ENCODE data around the gene MAGI1.

MAGI1 gene

GRCh38 chr3:65665915-65666314, 372.8 kb downstream of the MAGI1 start:
- no peak for DNase-seq
- no peak for TF ChIP-seq CTCF (IDR thresholded peaks at IDR 0.05)
- Histone ChIP-seq H3K27ac (no peak overlapping the region), H3K9me3 (no peaks in the 10 kb centered on the region), H3K27me3 (no peaks in the 10 kb centered on the region), H3K4me1 (peaks cover 0 to 22% (median 0%) of the 10 kb centered on the region in 4 donors), H3K4me3 (no peak overlapping the region), H3K36me3 (no peaks in the 10 kb centered on the region)
- intact Hi-C loops (cut with DNase I; ENCODE audit: low total_unique reads): no loop called here

GRCh38 chr3:65664931-65665330, 373.8 kb downstream of the MAGI1 start:
- H3K4me3 ChIP-seq: no peak overlapping the region
- no peak overlapping the region for H3K27ac ChIP-seq
- no peak for DNase-seq
- no peaks in the 10 kb centered on the region for H3K36me3 ChIP-seq
- TF ChIP-seq CTCF (IDR thresholded peaks at IDR 0.05): no peak
- no peaks in the 10 kb centered on the region for H3K9me3 ChIP-seq
- intact Hi-C loops (cut with DNase I; ENCODE audit: low total_unique reads): no loop called here
- H3K27me3 ChIP-seq: no peaks in the 10 kb centered on the region
- H3K4me1 ChIP-seq: peaks cover 0 to 22% (median 0%) of the 10 kb centered on the region in 4 donors

DNA sequence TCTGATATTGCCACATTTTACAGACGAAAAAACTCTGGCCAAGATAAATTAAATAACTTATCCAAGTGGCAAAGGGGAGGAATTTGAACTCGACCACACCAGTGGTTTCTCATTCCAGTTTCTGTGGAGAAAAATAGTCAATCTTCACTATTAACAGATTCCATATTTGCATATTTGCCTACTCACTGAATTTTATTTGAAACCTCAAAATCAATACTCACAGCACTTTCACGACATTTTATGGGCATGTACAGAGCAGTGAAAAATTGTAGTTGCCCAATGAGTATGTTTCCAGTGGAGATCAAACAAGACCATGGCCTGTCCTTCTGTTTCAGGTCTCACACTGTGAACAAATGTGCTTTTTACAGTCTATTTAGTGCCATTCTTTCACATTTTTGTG, 374.3 kb downstream of the MAGI1 start:
- no peak for TF ChIP-seq CTCF (IDR thresholded peaks at IDR 0.05)
- Histone ChIP-seq H3K9me3 (no peaks in the 10 kb centered on the region), H3K27me3 (no peaks in the 10 kb centered on the region), H3K27ac (no peak overlapping the region), H3K4me3 (no peak overlapping the region), H3K4me1 (peaks cover 0 to 23% (median 2%) of the 10 kb centered on the region in 4 donors), H3K36me3 (no peaks in the 10 kb centered on the region)
- no peak for DNase-seq
- intact Hi-C loops (cut with DNase I; ENCODE audit: low total_unique reads): no loop called here

GRCh38 chr3:65662095-65662494, 376.6 kb downstream of the MAGI1 start:
- H3K4me3 ChIP-seq: no peak overlapping the region
- intact Hi-C loops (cut with DNase I; ENCODE audit: low total_unique reads): no loop called here
- peaks cover 0 to 36% (median 8%) of the 10 kb centered on the region in 4 donors for H3K4me1 ChIP-seq
- H3K27ac ChIP-seq: no peak overlapping the region
- no peaks in the 10 kb centered on the region for H3K36me3 ChIP-seq
- no peaks in the 10 kb centered on the region for H3K27me3 ChIP-seq
- no peaks in the 10 kb centered on the region for H3K9me3 ChIP-seq
- no peak for DNase-seq
- no peak for TF ChIP-seq CTCF (IDR thresholded peaks at IDR 0.05)

DNA sequence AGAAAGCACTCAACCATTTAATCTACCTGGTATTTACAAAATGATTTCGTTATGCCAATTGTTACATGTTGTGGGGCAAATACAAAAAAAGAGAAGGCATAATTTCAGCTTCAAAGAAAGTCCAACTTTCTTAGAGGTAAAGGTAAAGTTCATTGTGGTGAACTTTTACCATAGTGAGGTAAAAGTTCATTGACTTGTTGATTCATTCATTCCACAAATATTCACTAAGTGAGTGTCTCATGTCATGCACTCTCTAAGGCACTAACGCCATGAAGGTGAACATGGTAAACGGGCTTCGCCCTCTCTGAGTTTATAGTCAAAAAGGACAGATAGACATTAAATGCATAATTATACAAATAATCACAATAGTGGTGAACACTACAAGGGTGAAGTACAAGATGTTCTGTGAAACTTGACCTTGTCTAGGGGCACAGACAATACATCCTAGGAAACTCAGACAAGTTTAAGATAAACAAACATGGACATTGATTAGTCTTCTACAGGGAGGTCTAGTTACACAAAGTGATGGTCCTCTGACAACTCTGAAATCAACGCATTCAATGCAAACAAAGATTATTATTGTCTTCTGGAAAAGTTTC, 378.6 kb downstream of the MAGI1 start:
- Histone ChIP-seq H3K4me1 (peaks cover 0 to 35% (median 8%) of the 10 kb centered on the region in 4 donors), H3K27me3 (no peaks in the 10 kb centered on the region), H3K36me3 (no peaks in the 10 kb centered on the region), H3K27ac (no peak overlapping the region), H3K4me3 (no peak overlapping the region), H3K9me3 (no peaks in the 10 kb centered on the region)
- no peak for DNase-seq
- TF ChIP-seq CTCF (IDR thresholded peaks at IDR 0.05): no peak
- intact Hi-C loops (cut with DNase I; ENCODE audit: low total_unique reads): no loop called here

DNA sequence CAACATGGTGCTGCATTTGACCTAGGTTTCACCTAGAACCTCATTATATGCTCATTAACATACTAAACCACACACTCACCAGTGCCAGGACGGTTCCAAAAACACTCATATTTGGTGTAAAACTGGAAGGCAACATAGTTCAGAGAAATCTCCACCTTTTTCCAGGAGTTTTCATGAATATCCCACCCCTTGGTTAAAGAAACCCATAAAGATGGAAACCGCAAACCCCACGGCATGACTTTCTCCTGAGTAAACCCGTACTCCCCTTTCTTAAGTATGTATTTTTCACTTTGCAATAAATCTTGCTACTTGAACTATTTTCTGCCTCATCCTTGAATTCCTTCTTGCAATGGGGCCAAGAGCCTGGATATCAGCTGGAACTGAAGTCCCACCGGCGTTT, 379.3 kb downstream of the MAGI1 start:
- DNase-seq: no peak
- intact Hi-C loops (cut with DNase I; ENCODE audit: low total_unique reads): no loop called here
- Histone ChIP-seq H3K36me3 (no peaks in the 10 kb centered on the region), H3K4me3 (no peak overlapping the region), H3K9me3 (no peaks in the 10 kb centered on the region), H3K27ac (peak overlapping the region in 1 of 2 donors; percentile 30), H3K27me3 (no peaks in the 10 kb centered on the region), H3K4me1 (peaks cover 0 to 28% (median 8%) of the 10 kb centered on the region in 4 donors)
- no peak for TF ChIP-seq CTCF (IDR thresholded peaks at IDR 0.05)

All from tibial artery (tissue), 4 donors.